H9 (cell line): ENCODE results near the gene PTCH1. TPM values are rescaled to one million over a fixed set of nuclear protein-coding genes. Genes with fewer than 3 reads are reported as not detected.

Experiments used
- DNase-seq: peaks from one replicate; pipeline ENCODE4 v3.0.0-alpha.2; 2017
- H2AFZ ChIP-seq: one replicate; pipeline ENCODE4 v1.6.1; 2013; ENCODE audit warnings: mild to moderate bottlenecking, low read length, control low read depth, moderate library complexity
- H2AK5ac ChIP-seq: 2 replicates; pipeline ENCODE4 v1.6.1; 2013; ENCODE audit warnings: low read length, control low read depth, mixed read lengths; ENCODE audit not compliant: insufficient read length
- H2BK120ac ChIP-seq: one replicate; pipeline ENCODE4 v1.6.1; 2013; ENCODE audit warnings: low read depth, mild to moderate bottlenecking, low read length, control low read depth, inconsistent platforms; ENCODE audit not compliant: poor library complexity, severe bottlenecking
- H2BK12ac ChIP-seq: 2 replicates; pipeline ENCODE4 v1.6.1; 2013; ENCODE audit warnings: low read length, control low read depth, mixed read lengths, low read depth; ENCODE audit not compliant: insufficient read length
- H2BK15ac ChIP-seq: 2 replicates; pipeline ENCODE4 v1.6.1; 2013; ENCODE audit warnings: low read depth, low read length, control low read depth
- H2BK20ac ChIP-seq: one replicate; pipeline ENCODE4 v1.6.1; 2013; ENCODE audit warnings: low read depth, mild to moderate bottlenecking, low read length, control low read depth, inconsistent platforms; ENCODE audit not compliant: poor library complexity, severe bottlenecking
- H2BK5ac ChIP-seq: 2 replicates; pipeline ENCODE4 v1.6.1; 2013; ENCODE audit warnings: low read length, control low read depth, mixed read lengths; ENCODE audit not compliant: insufficient read length
- H3K14ac ChIP-seq: 2 replicates; pipeline ENCODE4 v1.6.1; 2013; ENCODE audit warnings: low read length, control low read depth; ENCODE audit not compliant: insufficient read depth
- H3K18ac ChIP-seq: 2 replicates; pipeline ENCODE4 v1.6.1; 2013; ENCODE audit warnings: low read depth, mild to moderate bottlenecking, mixed read lengths, low read length, control low read depth; ENCODE audit not compliant: insufficient read length
- H3K23ac ChIP-seq: 2 replicates; pipeline ENCODE4 v1.6.1; 2013; ENCODE audit warnings: low read length, control low read depth, mixed read lengths, low read depth; ENCODE audit not compliant: insufficient read length
- H3K23me2 ChIP-seq: 2 replicates; pipeline ENCODE4 v1.6.1; 2013; ENCODE audit warnings: low read depth, mild to moderate bottlenecking, mixed read lengths, low read length, control low read depth; ENCODE audit not compliant: insufficient read length, poor library complexity, severe bottlenecking
- H3K27ac ChIP-seq: 2 replicates; pipeline ENCODE4 v1.5.1; 2013; ENCODE audit warnings: low read length, control low read depth, mixed read lengths, low read depth; ENCODE audit not compliant: insufficient read length
- H3K27me3 ChIP-seq: 2 replicates; pipeline ENCODE4 v1.6.1; 2013; ENCODE audit warnings: low read length, control low read depth, inconsistent platforms; ENCODE audit not compliant: insufficient read depth
- H3K4ac ChIP-seq: 2 replicates; pipeline ENCODE4 v1.6.1; 2013; ENCODE audit warnings: low read depth, mild to moderate bottlenecking, control low read depth, inconsistent platforms, low read length, moderate library complexity
- H3K4me1 ChIP-seq: 2 replicates; pipeline ENCODE4 v1.6.1; 2013; ENCODE audit warnings: low read length, control low read depth, inconsistent platforms; ENCODE audit not compliant: insufficient read depth
- H3K4me2 ChIP-seq: 2 replicates; pipeline ENCODE4 v1.6.1; 2013; ENCODE audit warnings: low read length, control low read depth, mixed read lengths; ENCODE audit not compliant: insufficient read length, insufficient read depth
- H3K56ac ChIP-seq: 2 replicates; pipeline ENCODE4 v1.6.1; 2013; ENCODE audit warnings: low read depth, mild to moderate bottlenecking, mixed read lengths, low read length, control low read depth; ENCODE audit not compliant: insufficient read length
- H3K79me1 ChIP-seq: 2 replicates; pipeline ENCODE4 v1.6.1; 2013; ENCODE audit warnings: low read depth, mild to moderate bottlenecking, moderate library complexity, low read length, control low read depth, inconsistent platforms; ENCODE audit not compliant: insufficient read depth, poor library complexity, severe bottlenecking
- H3K79me2 ChIP-seq: 2 replicates; pipeline ENCODE4 v1.6.1; 2013; ENCODE audit warnings: low read length, control low read depth, inconsistent platforms; ENCODE audit not compliant: insufficient read depth
- H3K9ac ChIP-seq: 2 replicates; pipeline ENCODE4 v1.6.1; 2013; ENCODE audit warnings: low read length, control low read depth, mixed read lengths; ENCODE audit not compliant: insufficient read length; ENCODE audit errors: extremely low read depth
- H3K9me3 ChIP-seq: one replicate; pipeline ENCODE4 v1.6.1; 2013; ENCODE audit warnings: low read depth, low read length, inconsistent platforms; ENCODE audit not compliant: control insufficient read depth
- H3T11ph ChIP-seq: one replicate; pipeline ENCODE4 v1.6.1; 2013; ENCODE audit warnings: mild to moderate bottlenecking, low read length, control low read depth, inconsistent platforms
- H4K20me1 ChIP-seq: one replicate; pipeline ENCODE4 v1.6.1; 2013; ENCODE audit not compliant: control insufficient read depth, insufficient read length, insufficient read depth
- H4K5ac ChIP-seq: 2 replicates; pipeline ENCODE4 v1.6.1; 2013; ENCODE audit warnings: low read depth, mild to moderate bottlenecking, mixed read lengths, low read length, control low read depth; ENCODE audit not compliant: insufficient read length
- H4K8ac ChIP-seq: replicated peaks from 2 replicates; pipeline ENCODE4 v1.6.1; 2013; ENCODE audit warnings: low read length, control low read depth, mixed read lengths, low read depth; ENCODE audit not compliant: insufficient read length
- H4K91ac ChIP-seq: 2 replicates; pipeline ENCODE4 v1.6.1; 2013; ENCODE audit warnings: low read depth, mild to moderate bottlenecking, moderate library complexity, mixed read lengths, low read length, control low read depth; ENCODE audit not compliant: insufficient read length
- H3K27ac Mint-ChIP-seq, 3 experiments: 2 replicates in 2 of 3; 3 replicates in 1 of 3; pipeline ENCODE4 v1.8.0; 2020 to 2021; ENCODE audit warnings: mixed read lengths in 3 of 3, mild to moderate bottlenecking in 1 of 3, moderate library complexity in 1 of 3
- H3K27me3 Mint-ChIP-seq: 2 replicates; pipeline ENCODE4 v1.8.0; 2021; ENCODE audit warnings: low read depth, mild to moderate bottlenecking, moderate library complexity, mixed read lengths
- H3K36me3 Mint-ChIP-seq, 3 experiments: 2 replicates in 2 of 3; 3 replicates in 1 of 3; pipeline ENCODE4 v1.8.0; 2020 to 2021; ENCODE audit warnings: low read depth in 3 of 3, mixed read lengths in 3 of 3; ENCODE audit not compliant: insufficient read depth in 1 of 3
- H3K4me1 Mint-ChIP-seq, 2 experiments: 2 replicates each; pipeline ENCODE4 v1.8.0; 2020; ENCODE audit warnings: mixed read lengths in 2 of 2
- H3K4me3 Mint-ChIP-seq, 2 experiments: 2 replicates in 1 of 2; 3 replicates in 1 of 2; pipeline ENCODE4 v1.8.0; 2020 to 2021; ENCODE audit warnings: mild to moderate bottlenecking in 2 of 2, mixed read lengths in 2 of 2, moderate library complexity in 1 of 2
- H3K9me3 Mint-ChIP-seq, 2 experiments: 2 replicates in 1 of 2; 3 replicates in 1 of 2; pipeline ENCODE4 v1.8.0; 2020; ENCODE audit warnings: mild to moderate bottlenecking in 2 of 2, mixed read lengths in 2 of 2, moderate library complexity in 1 of 2
- CTCF ChIP-seq: fragments of 200-600 bp; sonication (generic); conservative IDR thresholded peaks from 3 replicates; pipeline ENCODE4 v1.8.0; 2021; ENCODE audit warnings: antibody characterized with exemption, mild to moderate bottlenecking
- WGBS: extraction: QIAGEN DNeasy Blood & Tissue Kit; methylation state at CpG from one replicate; pipeline ENCODE4 v1.1.7; 2013; ENCODE audit warnings: missing lambda C conversion rate, low lambda C conversion rate, mixed read lengths; ENCODE audit not compliant: insufficient read length; ENCODE audit errors: extremely low coverage; 5-methylcytosine and 5-hydroxymethylcytosine counted together
- total RNA-seq: library from RNA; stranded (reverse); gene quantifications from 2 replicates; pipeline ENCODE4 v1.2.1, GENCODE V29; 2021

The PTCH1 gene
- total RNA-seq, 1 experiment from 2014 or later, result 9.1 TPM

- Histone ChIP-seq H3K79me1 (no peaks in the 10 kb centered on the region), H3K9me3 (no peaks in the 10 kb centered on the region), H4K5ac (no peak overlapping the region), H3K9ac (no peak overlapping the region), H3K4me1 (peaks cover 5% of the 10 kb centered on the region; the same call in 1 of the 2 replicates), H3K4ac (no peak overlapping the region), H4K91ac (no peak overlapping the region), H3K23me2 (no peaks in the 10 kb centered on the region), H3K23ac (no peak overlapping the region), H3K56ac (no peak overlapping the region), H2BK120ac (no peak overlapping the region), H3K18ac (no peak overlapping the region), H2BK20ac (no peak overlapping the region), H2AFZ (no peak overlapping the region), H2AK5ac (no peak overlapping the region), H4K20me1 (no peaks in the 10 kb centered on the region), H3K14ac (no peak overlapping the region; the same call in 1 of the 2 replicates), H4K8ac (no peak overlapping the region), H3K27me3 (no peaks in the 10 kb centered on the region), H2BK15ac (no peak overlapping the region), H3K27ac (no peak overlapping the region), H2BK12ac (no peak overlapping the region), H3K4me2 (no peak overlapping the region), H2BK5ac (no peak overlapping the region), H3K79me2 (no peaks in the 10 kb centered on the region), H3T11ph (no peak overlapping the region)
- no peak for DNase-seq
- peaks cover 56% of the 10 kb centered on the region for H3K27me3 Mint-ChIP-seq
- no peaks in the 10 kb centered on the region for H3K9me3 Mint-ChIP-seq
- TF ChIP-seq CTCF, result no peak
- H3K4me1 Mint-ChIP-seq, result peaks cover 45 to 62% of the 10 kb centered on the region in 2 experiments
- H3K4me3 Mint-ChIP-seq, result no peak overlapping the region
- no CpG with 5 or more reads among the region's 11 CpGs for WGBS
- peak overlapping the region in 1 of 3 experiments; percentile 84; a peak in 2 of 7 replicates for H3K27ac Mint-ChIP-seq
- H3K36me3 Mint-ChIP-seq, result peaks cover 28 to 59% (median 46%) of the 10 kb centered on the region in 3 experiments; a peak in 6 of 7 replicates
These were observed 66.4 kb downstream of the PTCH1 start for GRCh38 chr9:95450171-95451064.
